HG03354 (cell line): Measurements from ENCODE around the gene PPM1E.
"Not testable (repeated sequence)": the region's sequence is repeated elsewhere in the genome, so short reads cannot be mapped to it uniquely, and the experiment has no call there.

Experiments
- ATAC-seq: cut with Tn5 transposase; IDR thresholded peaks from one replicate; pipeline ENCODE4 v1.9.1; 2021; ENCODE audit warnings: mild to moderate bottlenecking; ENCODE audit not compliant: unreplicated experiment, poor library complexity, severe bottlenecking

PPM1E gene

DNA sequence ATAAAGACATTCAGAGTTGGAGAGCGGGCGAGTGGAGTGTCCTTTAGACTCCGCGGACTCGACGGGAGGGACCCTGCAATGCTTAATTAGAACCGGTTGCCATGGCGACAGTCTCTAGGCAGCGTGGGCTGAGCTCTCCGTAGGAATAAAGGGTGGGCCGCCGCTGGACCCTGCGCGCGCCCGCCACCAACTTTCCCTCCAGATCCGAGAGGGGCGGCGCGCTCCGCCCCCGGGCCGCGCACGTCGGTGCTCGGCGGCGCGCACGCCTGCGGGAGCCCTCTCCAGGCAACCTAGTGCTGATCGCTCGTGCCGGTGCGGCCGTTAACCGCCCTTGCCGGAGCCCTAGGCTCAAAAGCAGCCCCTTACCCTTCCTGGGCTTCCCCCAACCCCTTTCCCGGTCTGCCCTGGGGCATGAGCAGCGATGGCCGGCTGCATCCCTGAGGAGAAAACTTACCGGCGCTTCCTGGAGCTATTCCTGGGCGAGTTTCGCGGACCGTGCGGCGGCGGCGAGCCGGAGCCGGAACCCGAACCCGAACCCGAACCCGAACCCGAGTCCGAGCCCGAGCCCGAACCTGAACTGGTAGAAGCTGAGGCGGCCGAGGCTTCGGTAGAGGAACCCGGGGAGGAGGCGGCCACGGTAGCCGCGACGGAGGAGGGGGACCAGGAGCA, at the start of gene PPM1E:
Gene PPM1E (plus strand): TSS at position 278 of the 669 bp plus-strand sequence.
- no peak for ATAC-seq

DNA sequence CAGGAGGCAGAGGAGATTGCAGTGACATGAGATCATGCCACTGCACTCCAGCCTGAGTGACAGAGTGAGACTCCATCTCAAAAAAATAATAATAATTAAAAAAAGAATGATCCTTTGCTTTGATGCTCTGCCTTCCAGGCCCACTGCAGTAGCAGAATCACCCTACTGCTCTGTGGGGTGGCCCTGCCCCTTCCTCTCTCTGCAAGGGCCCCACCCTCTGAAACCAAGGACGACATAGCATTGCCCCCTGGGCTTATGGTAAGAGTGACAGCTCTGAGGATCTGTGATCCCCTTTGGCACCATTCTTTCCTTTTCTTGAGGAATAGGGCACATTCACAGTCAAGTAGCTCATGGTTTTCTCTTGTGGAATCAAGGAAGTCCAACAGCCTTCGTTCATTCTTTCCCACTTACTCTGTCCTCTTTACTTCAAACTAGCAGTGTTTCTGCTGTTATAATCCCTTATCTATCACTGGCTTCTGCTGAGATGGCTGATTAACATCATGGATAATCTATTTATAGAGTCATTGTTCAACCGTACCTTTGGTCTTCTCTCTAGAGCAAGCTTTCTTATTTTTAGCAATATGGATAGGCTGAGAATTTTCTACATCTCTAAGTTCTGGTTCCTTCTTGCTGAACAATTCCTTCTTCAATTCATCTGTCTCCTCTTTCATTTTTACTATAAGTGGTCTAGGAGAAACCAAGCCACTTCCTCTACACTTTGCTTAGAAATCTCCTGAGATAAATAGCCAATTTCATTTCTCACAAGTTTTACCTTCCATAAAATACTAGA, 49.1 kb upstream of the PPM1E start:
- no peak for ATAC-seq

DNA sequence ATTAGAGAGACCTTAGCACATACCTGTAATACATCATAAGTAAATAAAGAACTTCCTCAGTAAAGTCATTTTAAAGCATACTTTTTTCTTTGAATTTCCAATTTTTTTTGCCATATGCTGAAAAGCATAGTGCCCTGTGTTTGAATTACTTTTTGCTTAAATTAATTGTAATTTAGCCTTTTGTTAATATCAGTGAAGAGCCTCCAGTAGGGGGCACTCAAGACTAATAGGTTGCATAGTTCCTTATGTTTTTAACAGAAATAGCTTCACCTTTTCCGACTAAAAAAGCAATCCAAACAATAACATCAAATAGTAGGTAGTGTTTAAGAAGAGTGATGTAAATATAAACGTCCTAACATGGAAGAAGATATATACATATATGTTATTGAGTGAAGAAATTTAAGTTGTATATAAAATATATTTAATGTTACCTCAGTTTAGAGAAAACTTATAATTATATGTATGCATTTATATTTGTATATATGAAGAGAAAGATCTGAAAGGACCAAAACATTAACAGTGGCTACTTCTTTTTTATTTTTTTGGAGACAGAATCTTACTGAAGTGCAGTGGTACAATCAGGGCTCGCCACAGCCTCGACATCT, 44.6 kb upstream of the PPM1E start:
- ATAC-seq = no peak

DNA sequence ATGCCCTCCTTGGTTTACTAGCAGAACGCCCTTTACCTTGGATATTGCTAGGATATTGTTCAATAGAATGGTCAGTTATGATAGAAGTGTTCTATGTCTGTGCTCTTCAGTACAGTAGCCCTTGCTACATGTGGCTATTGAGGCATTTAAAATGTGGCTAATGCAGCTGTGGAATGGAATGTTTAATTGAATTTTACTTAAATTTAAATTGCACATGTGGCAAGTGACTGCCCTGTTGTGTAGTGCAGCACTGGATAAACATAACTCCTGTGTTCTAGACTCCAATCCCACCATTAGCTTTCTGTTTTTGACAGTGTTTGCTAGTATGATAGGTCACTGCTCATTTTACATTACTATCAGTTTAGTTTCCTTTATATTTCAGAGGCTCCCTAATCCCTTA, 33.4 kb upstream of the PPM1E start:
- no peak for ATAC-seq

DNA sequence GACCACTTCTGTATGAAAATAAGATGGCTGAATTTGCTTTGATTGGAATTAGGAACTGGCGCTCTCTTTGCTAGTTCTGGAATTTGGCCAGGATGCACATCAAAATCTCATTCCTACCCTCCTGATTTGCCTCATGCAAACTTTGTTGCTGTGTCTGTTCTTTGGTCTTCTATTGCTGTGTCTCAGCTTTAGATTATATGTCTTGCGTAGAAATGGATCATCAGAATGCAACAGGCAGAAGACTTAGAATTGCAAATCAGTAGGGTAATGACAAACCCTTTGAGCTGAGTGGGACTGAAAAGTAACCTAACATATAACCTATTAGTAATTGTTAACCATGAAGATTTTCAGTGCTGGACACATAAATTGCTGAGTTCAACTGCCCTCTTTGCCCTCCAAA, 33.0 kb upstream of the PPM1E start:
- ATAC-seq = no peak

DNA sequence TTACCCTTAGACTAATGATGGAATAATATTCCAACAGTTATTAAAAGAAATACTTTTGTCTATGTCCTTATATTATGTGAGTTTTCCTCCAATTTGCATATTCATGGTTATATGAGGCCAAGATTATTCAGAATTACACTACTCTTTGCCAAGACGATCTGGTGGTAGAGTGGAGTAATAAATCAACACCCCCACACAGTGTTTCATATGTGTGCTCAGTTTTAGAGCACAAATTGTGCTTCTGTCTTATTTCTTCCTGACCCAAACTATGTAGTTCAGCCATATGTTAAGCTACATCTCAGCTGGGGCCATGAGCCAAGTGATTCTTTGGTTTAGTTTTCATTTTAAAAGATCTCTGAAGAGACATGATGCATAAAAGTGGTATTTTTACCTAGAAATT, 26.9 kb upstream of the PPM1E start:
- ATAC-seq = no peak

DNA sequence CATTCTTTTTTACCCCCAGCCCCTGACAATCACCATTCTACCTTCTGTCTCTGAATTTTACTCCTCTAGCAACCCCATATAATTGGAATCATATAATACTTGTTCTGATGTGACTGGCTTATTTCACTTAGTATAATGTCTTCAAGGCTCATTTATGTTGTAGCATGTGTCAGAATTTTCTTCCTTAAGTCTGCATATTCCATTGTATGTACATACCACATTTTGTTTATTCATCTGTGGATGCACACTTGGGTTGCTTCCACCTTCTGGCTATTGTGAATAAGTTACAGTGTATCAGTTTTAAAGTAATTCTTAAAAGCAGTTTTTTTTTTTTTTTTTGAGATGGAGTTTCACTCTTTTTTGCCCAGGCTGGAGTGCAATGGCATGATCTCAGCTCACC, 24.7 kb upstream of the PPM1E start:
- ATAC-seq = no peak

DNA sequence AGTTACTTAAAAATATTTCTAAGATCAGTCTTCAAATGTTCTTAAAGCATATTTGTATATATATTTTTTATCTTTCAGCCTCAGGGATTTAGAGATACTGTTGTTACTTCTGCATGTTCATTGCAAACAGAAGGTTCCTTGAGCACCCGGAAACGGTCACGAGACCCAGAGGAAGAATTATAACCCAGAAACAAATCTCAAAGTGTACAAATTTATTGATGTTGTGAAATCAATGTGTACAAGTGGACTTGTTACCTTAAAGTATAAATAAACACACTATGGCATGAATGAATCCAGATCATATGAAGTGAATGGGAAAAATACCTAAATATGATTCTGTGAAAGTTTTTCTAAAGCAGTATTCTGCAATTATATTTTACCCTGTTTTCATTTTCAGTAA, 21.6 kb upstream of the PPM1E start:
- ATAC-seq = no peak

DNA sequence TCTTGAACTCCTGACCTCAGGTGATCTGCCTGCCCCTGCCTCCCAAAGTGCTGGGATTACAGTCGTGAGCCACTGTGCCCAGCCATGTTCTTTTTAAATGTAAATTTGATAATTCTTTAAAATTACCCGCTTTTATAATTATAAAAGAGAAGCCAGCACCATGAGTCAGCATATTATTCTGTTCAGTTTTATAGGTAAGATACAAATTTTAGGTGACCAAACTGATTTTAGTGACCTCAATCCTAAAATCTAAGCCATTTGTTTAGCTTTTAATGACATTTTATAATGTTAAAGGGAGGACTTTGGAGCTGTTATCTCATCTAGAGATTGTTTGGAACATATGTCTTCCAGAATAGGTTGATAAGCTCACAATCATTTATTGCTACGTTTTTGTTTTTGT, 20.8 kb upstream of the PPM1E start:
- no peak for ATAC-seq

DNA sequence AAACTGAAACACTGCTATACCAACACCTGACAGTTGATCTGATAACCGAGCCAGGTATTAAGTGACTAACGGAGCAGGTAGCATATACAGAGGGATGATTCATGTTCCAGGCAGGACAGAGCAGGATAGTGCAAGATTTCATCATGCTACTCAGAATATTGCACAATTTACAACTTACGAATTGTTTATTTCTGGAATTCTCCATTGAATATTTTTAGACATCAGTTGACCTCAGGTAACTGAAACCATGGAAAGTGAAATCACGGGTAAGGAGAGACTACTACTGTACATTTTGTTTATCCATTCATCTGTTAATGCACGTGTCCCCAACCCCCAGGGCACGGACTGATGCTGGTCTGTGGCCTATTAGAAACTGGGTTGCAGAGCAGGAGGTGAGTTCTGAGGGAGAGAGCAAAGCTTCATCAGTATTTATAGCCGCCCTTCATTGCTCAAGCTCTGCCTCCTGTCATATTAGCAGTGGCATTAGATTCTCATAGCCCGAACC, 14.5 kb upstream of the PPM1E start:
- no peak for ATAC-seq

DNA sequence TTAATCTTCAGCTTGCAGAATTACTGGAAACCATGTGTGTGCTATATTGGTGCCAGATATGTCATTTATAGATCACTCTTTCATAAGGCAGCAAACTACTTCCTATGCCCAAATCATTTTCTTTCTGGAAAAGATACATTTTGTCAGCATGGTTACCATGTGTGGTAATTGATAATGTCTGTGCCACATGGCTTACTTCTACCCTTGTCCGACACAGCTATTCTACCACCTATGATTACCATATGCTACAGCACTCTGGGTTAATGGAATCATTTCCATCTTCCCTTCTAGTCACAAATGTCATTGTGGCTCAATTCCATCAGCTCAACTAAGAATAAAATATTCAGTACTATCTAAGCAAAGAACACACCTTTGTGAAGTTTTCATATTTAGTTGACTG, 8.0 kb upstream of the PPM1E start:
- ATAC-seq = no peak

DNA sequence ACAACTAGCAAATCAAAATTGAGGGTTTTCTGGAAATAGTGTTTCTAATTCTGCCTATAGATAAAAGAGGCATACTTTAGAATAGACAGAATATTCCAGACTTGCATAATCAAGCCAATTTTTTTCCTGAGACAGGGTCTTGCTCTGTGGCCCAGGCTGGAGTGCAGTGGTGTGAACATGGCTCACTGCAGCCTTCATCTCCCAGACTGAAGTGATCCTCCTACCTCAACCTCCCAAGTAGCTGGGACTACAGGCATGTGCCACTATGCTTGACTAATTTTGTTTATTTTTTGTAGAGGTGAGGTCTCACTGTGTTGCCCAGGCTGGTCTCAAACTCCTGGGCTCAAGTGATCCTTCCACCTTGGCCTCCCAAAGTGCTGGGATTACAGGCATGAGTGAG, 6.0 kb upstream of the PPM1E start:
- ATAC-seq = not testable (repeated sequence)

DNA sequence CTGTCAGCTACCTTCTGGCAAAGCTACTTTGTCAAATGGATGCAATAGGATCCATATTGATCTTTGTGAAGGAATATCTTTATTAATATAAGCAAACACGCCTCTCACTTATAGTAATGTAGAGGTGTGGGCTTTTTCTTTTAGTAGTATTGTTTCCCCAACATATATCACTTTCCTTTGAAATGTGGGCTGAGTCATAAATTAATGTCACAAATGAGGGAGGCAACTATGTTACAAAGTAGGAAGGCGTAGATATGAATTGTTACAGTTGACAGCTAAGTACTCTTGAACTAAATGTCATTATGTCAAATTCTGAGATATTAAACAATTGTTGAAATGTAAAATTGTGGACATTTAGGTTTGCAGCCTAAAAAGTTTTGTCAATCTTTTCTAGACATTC, 2.6 kb upstream of the PPM1E start:
- ATAC-seq = no peak

DNA sequence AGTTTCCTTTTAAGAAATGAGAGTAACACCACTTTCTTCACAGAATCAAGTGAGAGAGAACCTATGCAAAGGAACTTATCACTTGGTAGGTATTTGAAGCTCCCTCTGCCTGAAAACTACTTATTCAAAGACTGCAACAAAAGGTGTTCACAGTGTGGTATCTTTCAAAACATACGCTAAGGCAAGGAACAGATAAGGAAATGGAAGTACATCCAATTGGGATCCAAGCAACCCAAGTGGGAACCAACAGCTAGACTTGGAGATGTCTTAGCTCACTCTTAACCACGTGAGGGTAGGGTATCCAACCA, 431 bp upstream of the PPM1E start:
- no peak for ATAC-seq

DNA sequence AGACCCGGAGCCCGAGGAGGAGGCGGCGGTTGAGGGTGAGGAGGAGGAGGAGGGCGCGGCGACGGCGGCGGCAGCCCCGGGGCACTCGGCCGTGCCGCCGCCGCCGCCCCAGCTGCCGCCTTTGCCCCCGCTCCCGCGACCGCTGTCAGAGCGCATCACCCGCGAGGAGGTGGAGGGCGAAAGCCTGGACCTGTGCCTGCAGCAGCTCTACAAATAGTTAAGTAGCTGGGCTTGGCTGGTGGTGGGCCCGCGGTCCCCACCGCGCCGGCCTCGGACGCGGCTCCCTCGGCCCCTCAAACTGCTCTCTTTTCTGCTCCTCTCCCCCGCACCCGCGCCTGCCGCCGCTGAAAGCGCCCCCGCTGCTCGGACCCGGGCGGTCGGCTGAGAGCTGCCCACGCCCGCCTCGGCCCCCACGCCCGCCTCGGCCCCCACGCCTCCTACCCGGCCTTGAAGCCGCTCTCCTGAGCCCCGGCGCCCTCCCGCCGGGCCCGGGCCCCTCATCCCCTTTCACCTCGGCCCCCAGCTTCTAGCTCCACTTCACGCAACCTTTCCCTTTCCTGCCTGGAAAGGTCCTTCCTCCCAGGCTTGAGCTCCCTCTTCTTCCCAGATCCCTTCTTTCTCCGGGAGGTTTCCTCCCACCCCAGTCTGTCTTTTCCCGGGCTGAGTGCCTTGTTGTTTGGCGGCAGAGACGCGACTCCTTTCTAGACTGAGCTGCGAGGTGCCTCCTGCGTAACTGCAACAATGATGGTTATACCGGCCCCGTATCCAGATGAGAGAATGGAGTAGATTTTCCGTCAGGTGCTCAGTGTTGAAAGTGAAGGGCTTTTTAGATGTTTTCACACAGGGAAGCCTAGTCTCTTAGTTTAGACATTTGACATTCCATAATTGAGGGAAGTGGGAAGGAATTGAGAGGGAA, 850 bp downstream of the PPM1E start:
- ATAC-seq = no peak

DNA sequence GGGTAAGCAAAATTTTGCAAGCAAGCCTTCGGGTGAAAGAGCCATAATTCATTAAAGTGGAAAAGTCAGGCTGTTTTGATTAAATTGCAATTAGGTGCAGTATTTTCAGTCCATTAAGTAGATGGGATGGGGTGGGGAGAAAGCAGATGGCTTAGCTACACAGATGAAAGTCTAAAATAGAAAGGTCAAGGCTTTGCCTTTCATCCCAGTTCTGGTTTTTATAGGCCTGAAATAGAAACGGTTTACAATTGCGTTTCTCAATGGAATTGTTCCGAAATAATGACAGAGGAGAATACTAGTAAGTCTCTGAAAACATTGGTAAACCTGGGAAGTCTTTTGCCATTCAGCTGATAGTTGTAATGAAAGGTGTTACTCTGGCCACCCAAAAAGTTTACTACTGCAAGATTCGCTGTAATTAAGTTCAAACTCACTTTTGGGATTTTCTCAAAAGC, 1.5 kb downstream of the PPM1E start:
- no peak for ATAC-seq

DNA sequence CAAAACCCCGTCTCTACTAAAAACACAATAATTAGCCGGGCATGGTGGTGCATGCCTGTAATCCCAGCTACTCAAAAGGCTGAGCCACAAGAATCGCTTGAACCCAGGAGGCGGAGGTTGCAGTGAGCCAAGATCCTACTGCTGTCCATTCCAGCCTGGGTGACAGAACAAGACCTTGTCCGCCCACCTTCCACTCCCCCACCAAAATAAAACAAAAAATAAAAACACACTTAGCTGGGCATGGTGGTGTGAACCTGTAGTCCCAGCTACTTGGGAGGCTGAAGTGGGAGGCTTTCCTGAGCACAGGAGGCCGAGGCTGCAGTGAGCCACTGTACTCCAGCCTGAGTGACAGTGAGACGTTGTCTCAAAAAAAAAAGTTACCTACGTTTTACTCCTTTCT, 3.2 kb downstream of the PPM1E start:
- ATAC-seq = no peak

DNA sequence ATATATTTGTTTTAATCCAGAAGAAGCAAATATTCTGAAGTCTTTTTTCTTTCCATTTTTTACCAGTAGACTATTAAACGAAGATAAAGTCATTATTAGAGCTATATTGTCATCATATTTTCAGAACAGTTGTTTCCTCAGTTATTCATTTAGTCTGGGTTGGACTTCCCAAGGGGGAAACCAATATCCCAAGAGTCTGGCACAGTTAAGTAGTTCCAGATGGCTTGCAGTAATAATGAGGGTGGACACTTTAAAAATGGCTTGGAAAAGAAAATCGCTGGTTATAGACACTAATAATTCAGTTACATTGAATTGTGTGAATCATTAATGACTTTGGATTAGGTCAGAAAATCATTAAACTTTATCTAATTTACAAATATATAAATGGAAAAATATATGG, 3.9 kb downstream of the PPM1E start:
- no peak for ATAC-seq

DNA sequence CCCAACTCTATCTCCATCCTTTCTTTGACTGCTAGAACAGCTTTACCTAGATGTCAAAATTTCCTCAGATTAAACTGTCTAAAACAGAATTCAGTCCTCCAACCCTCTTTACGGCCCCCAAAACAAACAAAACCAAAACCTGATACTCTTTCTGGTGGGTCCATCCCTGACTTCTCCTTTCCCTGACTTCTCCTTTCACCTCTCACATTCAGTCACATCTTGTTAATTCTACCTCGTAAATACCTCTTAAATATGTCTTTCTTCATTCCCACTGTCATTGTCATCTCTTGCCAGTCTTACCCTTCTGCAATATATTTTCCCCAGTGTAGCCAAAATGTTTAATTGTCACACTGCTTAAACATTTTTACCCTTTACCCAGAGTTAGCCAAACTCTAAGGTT, 4.6 kb downstream of the PPM1E start:
- ATAC-seq = no peak

DNA sequence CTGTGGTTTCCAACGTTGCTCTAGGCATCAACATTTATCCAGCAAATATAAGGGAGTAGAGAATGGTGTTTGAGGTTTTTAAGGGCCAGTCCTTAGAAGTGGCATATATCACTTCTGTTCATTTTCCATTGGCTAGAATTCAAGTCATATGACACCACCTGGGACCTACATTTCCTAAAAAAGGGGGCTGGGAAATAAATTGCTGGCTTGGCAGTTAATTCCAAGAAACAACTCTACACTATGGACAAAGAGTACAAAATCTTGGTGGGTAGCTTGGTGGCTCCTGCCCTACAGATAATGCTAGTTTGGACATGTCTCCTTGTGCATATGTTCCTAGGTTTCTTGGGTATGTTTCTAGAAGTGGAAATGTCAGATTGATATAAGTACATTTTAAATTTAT, 7.6 kb downstream of the PPM1E start:
- ATAC-seq = no peak
